HG03558 (cell line): ENCODE results near the gene RUNX1.

Experiments used
- ATAC-seq: cut with Tn5 transposase; IDR thresholded peaks from one replicate; pipeline ENCODE4 v1.9.1; 2021; ENCODE audit warnings: moderate number of reproducible peaks; ENCODE audit not compliant: unreplicated experiment; ENCODE audit errors: extremely low read depth

RUNX1 gene

GRCh38 chr21:35048706-35049617 is at the start of gene RUNX1:
Gene RUNX1 (minus strand): TSS chr21:35049302.
- ATAC-seq: peak; percentile 41

DNA sequence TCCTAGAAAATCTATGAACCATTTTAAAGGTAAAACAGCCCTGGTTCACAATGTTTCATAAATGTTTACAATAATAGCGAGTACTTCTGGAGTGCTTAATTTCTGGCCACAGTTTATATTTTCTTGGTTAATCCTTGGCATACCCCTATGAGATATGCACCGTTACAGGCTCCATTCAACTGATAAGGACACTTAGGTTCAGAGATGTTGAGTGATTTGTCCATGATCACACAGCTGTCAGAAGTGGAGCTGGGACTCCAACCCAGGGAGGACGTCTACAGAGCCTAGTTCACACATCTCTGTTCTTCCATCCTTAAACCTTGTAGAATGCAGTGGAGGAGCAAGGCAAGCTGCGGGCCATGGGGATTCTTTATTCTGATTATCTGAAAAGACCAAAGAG is 48.4 kb upstream of the RUNX1 start:
- no peak for ATAC-seq

DNA sequence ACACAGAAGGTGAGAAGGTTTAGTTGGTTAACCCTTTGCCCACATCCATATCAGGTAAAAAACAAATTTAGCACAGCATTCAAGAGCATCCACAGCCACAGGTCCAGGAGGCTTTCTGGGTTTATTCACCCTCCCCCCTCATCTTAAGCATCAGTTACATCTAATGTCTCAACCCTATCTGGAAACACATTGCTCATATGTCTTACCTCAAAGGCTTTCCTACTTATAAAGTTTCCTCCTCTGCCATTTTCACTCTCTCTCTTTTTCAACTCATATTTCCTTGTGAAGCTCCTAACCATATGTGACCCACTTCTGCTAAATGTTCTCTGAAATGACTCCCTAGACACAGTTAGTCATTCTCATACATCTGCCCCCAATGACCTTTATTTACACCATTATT is 47.9 kb upstream of the RUNX1 start:
- ATAC-seq: no peak

DNA sequence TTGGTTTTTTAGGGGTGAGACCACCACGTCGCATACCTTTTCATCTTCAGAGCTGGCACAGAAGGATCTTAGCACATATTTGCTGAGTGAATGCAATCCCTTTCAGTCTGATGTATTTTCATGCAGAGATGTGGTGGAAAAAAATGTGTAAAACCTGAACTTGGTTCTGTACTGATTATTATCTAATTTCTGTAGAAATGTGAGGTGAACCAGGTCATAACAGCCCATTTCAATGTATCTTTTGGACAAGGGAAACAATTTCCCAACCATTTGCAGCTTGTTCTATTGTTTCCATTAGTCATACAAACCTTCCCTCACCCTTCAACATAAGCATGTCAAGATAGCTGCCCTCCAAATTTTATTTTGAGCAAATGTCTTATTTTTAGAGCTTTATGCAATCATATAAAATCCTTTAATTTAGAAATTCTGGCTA is 46.8 kb upstream of the RUNX1 start:
- ATAC-seq: no peak

- no peak for ATAC-seq
Measured at GRCh38 chr21:35093514-35093913, 44.4 kb upstream of the RUNX1 start.

DNA sequence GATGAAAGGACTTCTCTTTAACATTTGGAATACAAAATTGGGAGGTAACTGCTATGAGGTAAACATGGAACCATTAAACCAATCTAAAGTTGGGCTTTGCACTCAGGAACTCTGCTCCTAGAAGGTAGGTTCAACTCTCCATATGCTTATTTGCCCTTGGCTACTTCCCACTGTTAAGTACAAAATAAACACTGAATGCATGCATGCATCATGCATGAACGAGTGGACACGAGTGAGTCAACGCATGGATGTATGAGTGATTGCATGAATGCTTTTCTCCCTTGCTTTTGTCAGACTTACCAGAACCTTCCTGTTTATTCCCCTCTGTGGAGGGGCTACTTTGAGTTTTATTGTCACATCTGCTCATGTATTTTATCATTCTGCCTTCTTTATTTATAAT is 42.4 kb upstream of the RUNX1 start:
- ATAC-seq: no peak

DNA sequence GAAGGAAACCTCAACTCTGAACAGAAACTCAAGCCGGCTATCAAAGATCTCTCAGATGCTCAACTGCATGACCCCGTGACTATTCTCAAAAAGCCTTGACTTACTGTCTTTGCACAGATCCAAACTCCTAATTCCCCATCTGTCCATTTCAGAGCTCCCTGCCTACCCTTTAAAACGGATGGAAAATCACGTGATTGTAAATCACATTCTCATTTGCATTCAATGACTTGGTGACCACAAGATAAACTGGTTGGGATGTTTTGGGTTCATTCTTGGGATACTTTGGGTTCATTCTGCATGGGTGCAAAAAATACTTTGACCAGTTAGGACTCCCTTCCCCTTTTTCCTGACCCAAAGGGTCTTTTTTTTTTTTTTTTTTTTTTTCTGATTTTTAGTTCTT is 41.3 kb upstream of the RUNX1 start:
- no peak for ATAC-seq

- no peak for ATAC-seq
Measured at GRCh38 chr21:35088319-35088771, 39.2 kb upstream of the RUNX1 start.

GRCh38 chr21:35086357-35086756 is 37.3 kb upstream of the RUNX1 start:
- ATAC-seq: no peak

- no peak for ATAC-seq
Measured at GRCh38 chr21:35084869-35085268, 35.8 kb upstream of the RUNX1 start.

DNA sequence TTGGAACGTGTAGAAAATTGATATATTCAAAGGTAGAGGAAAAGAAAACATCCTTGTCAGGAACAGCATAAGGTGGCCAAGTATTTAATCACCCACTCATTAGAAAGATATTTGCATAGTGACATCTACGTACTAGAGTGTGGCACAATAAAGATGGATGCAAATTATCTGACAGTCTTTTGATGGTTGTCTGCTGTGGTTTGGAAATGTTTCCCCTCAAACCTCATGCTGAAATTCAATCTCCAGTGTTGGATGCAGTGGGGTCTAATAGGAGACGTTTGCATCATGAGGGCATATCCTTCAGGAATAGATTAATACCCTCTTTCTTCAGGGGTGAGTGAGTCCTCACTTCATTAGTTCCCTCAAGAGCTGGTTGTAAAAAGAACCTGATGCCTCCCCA is 34.1 kb upstream of the RUNX1 start:
- ATAC-seq: no peak

DNA sequence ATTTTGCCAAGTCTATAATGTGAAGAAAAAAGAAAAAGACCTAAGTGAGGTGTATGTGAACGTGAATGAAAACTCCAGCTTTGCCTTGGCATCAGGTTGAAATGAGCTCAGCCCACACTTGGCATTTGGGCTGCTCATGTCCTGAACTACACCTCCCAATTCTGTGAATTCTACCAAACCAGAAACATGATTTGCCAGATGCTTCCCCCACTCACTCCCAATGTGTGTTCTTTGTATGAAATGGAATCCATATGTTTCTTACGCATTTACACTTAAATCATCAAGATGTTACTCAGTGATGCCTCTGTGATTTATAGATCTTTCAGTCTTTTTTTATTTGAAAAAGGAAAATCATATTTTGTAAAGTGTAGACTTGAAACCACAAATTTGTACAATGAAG is 32.8 kb upstream of the RUNX1 start:
- ATAC-seq: no peak

- no peak for ATAC-seq
Measured at GRCh38 chr21:35079181-35079580, 30.1 kb upstream of the RUNX1 start.

- no peak for ATAC-seq
Measured at GRCh38 chr21:35077975-35078374, 28.9 kb upstream of the RUNX1 start.

DNA sequence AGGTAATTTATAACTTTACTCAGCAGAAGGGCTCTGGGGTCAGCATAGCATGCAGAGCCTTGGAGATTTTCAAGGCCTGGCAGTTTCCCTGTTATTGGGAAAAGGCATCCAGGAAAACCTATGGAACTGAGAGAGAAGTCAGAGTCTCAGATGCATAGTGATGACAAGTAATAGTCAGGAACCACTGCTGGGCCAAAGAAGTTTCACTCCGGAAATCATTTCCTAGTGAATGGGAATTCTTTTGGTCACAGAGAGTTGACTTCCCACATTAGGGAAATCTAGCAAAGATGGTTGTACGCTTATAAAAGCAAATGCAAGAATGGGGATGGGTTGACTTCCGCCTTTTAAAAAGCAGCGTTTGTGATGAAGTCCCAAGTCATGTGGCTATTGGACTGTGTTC is 28.4 kb upstream of the RUNX1 start:
- no peak for ATAC-seq

- ATAC-seq: no peak
Measured at GRCh38 chr21:35075546-35075945, 26.4 kb upstream of the RUNX1 start.

GRCh38 chr21:35072960-35073359 is 23.9 kb upstream of the RUNX1 start:
- ATAC-seq: no peak

DNA sequence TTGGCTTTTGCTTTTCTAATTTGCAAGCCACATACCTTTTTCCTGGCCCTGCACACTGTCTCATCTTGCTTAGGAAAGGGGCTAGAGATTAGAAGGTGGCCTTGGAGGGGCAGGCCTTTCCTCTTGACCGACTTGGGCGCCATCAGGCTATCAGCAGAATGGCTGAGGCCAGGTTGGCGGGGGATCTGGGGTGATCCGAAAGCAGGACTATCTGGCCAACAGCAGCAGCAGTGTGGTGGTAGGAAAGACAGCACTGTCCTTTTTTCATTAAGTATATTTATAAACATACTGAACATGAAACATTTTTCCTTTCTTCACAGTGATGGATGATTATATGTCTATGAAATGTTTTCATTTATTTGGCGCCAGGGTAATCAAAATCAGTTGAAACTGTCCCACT is 23.5 kb upstream of the RUNX1 start:
- no peak for ATAC-seq

DNA sequence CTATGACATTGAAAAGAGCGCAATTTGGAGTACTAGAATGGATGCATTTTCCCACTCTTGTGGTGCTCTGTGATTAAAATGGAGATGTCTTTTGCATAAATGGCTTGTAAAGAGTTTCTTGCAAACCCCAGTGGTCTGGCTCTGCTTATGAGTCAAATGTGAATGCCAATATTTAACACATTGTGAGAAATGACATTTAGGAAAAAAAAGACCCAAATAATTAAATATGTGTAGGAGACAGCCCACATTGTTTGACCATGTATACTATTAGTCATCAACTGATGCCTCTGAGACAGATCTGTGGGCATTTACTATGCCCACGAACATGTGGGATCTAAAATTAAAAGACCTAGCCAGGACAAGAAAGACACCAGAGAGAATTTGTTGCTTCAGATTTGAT is 22.2 kb upstream of the RUNX1 start:
- no peak for ATAC-seq

DNA sequence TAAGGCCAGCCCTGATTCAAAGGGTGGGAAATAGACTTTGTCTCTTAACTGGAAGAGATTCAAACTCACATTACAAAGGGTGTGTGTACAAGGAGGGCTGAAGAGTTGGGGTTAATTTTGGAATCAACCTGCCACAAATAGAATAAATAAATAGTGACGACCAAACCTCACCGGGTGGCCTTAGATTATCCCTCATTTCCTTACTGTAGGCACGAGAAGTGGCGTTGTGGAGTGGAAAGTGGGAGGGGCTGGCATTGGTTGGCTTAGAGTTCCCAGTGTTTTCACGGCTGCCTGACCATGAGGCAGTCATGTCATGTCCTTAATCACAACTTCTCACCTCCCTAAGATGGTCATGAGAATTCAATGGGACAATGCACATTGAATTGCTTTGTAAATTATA is 21.3 kb upstream of the RUNX1 start:
- ATAC-seq: no peak

DNA sequence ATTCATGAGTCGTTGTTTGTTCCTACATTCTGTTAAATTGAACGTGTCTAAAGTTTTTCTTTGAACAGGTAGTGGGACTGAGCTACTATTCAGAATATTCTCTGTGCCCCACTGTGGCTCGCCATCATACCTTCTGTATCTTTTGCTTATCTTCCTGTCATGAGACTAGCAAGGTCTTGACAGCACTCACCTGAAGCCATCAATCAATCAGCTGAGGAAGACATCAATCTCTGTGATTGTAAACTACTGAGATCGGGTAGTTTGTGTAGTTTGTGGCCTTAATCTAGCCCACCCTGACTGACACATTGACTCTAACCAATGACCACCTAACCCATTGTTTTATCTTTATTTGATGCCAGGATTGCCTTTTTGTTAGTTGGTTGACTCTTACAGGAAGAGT is 17.7 kb upstream of the RUNX1 start:
- no peak for ATAC-seq
